ENCODE data around the gene PDZD8. TPM values are rescaled to one million over a fixed set of nuclear protein-coding genes. Genes with fewer than 3 reads are reported as not detected.

Gene PDZD8
- total and polyA plus RNA-seq, 2 donors (not counting 3 experiments of a cell fraction or from before 2014, with no cell fraction given), result 5.9 to 22.6 TPM

DNA sequence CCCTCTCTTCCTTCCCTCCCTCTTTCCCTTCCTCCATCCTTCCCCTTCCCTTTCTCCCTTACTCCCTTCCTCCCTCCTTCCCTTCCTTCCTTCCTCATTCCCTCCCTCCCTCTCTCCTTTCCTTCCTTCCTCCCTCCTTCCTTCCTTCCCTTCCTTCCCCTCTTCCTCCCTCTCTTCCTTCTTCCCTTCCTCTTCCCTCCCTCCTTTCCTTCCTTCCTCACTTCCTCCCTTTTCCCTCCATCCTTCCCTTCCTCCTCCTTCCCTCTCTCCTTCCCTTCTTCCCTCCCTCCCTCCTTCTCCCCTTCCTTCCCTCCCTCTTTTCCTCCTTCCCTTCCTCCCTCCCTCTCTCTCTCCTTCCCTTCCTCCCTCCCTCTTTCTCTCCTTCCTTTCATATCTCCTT lies 147.0 kb downstream of the PDZD8 start:
- Histone ChIP-seq H4K20me1 (replicated peaks; ENCODE audit: control insufficient read depth, extremely low read depth, insufficient read depth, low read length) (no peaks in the 10 kb centered on the region), H3K27me3 (ENCODE audit: control insufficient read depth in 2 of 2, insufficient read depth in 2 of 2, low read length in 2 of 2) (no peaks in the 10 kb centered on the region), H3K79me2 (ENCODE audit: control insufficient read depth, insufficient read depth, low read length) (no peaks in the 10 kb centered on the region), H3K27ac (ENCODE audit: insufficient read depth, low read depth, low read length) (no peak overlapping the region), H3K4me3 (replicated peaks in 1 of 3; ENCODE audit: insufficient read depth in 1 of 3, low read depth in 1 of 3, low read length in 3 of 3) (no peak overlapping the region), H3K36me3 (ENCODE audit: control insufficient read depth in 2 of 2, extremely low read depth in 1 of 2, insufficient read depth in 2 of 2, low read length in 2 of 2) (no peaks in the 10 kb centered on the region), H3K4me2 (ENCODE audit: insufficient read depth, low read length) (no peak overlapping the region), H3K9ac (replicated peaks; ENCODE audit: extremely low read depth, insufficient read depth, low read length) (no peak overlapping the region), H3K9me1 (replicated peaks; ENCODE audit: control insufficient read depth, extremely low read depth, insufficient read depth, low read length) (no peaks in the 10 kb centered on the region), H3K9me3 (replicated peaks; ENCODE audit: control insufficient read depth, insufficient read depth, low read length) (no peaks in the 10 kb centered on the region), H2AFZ (ENCODE audit: low read depth, low read length) (no peak overlapping the region), H3K4me1 (ENCODE audit: control insufficient read depth, extremely low read depth, insufficient read depth, low read length) (no peaks in the 10 kb centered on the region)
- TF ChIP-seq FOS (IDR thresholded peaks at IDR 0.05; ENCODE audit: borderline replicate concordance, insufficient read depth, low read length) (no peak), GATA2 (IDR thresholded peaks at IDR 0.05; ENCODE audit: insufficient read depth, insufficient read length, low read depth, low read length) (no peak), POLR2A (IDR thresholded peaks at IDR 0.05; ENCODE audit: low read depth, low read length) (no peak), EZH2 (IDR thresholded peaks at IDR 0.05; ENCODE audit: borderline replicate concordance, low read depth, low read length, severe bottlenecking) (no peak), JUN (IDR thresholded peaks at IDR 0.05; ENCODE audit: borderline replicate concordance, insufficient read depth, insufficient read length, low read depth) (no peak), POLR2AphosphoS5 (IDR thresholded peaks at IDR 0.05; ENCODE audit: insufficient read depth, low read depth, low read length) (no peak), MYC (IDR thresholded peaks at IDR 0.05; ENCODE audit: low read depth, low read length) (no peak)
- TF ChIP-seq, protein P1, sequence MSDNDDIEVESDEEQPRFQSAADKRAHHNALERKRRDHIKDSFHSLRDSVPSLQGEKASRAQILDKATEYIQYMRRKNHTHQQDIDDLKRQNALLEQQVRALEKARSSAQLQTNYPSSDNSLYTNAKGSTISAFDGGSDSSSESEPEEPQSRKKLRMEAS (IDR thresholded peaks at IDR 0.05; ENCODE audit: insufficient read depth, insufficient read length), result no peak
- TF ChIP-seq, protein P2, sequence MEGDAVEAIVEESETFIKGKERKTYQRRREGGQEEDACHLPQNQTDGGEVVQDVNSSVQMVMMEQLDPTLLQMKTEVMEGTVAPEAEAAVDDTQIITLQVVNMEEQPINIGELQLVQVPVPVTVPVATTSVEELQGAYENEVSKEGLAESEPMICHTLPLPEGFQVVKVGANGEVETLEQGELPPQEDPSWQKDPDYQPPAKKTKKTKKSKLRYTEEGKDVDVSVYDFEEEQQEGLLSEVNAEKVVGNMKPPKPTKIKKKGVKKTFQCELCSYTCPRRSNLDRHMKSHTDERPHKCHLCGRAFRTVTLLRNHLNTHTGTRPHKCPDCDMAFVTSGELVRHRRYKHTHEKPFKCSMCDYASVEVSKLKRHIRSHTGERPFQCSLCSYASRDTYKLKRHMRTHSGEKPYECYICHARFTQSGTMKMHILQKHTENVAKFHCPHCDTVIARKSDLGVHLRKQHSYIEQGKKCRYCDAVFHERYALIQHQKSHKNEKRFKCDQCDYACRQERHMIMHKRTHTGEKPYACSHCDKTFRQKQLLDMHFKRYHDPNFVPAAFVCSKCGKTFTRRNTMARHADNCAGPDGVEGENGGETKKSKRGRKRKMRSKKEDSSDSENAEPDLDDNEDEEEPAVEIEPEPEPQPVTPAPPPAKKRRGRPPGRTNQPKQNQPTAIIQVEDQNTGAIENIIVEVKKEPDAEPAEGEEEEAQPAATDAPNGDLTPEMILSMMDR (IDR thresholded peaks at IDR 0.05; ENCODE audit: extremely low read depth in 1 of 2, insufficient read depth in 1 of 2, low read depth in 1 of 2, low read length in 2 of 2), result no peak
- DNase-seq (ENCODE audit: low read depth, low spot score) (no peak), FAIRE-seq (no peak)
- ChIA-PET CTCF (interaction anchor here (1.2 to 4.9 kb wide), 2 partner anchors 11 to 92 kb away, joined by 6 to 38 read pairs; no protein-coding TSS in a partner anchor), POLR2A (no interaction called here)
- no TSS peak for BruUV-seq (replicated peaks)
- dilution Hi-C loops (cut with MboI; ENCODE audit: extremely low pct_ligation_motif_present, low sequenced_read_pairs), result no loop called here
- intact Hi-C loops (cut with micrococcal nuclease), result no loop called here

Other genes with a start within 250 kb of the PDZD8 start
- gene VAX1, start 237.2 kb downstream of the PDZD8 start, total RNA-seq, result not detected in 2 replicates
- not detected in 2 replicates for gene VAX1, start 237.2 kb downstream of the PDZD8 start, polyA plus RNA-seq
- not detected in 2 replicates for gene KCNK18, start 178.0 kb downstream of the PDZD8 start, total RNA-seq
- gene KCNK18, start 178.0 kb downstream of the PDZD8 start, polyA plus RNA-seq, result not detected in 2 replicates
- not detected in 2 replicates for gene SLC18A2, start 134.3 kb downstream of the PDZD8 start, total RNA-seq
- not detected in 2 replicates for gene SLC18A2, start 134.3 kb downstream of the PDZD8 start, polyA plus RNA-seq
- gene EMX2, start 167.3 kb upstream of the PDZD8 start, total RNA-seq, result not detected in 2 replicates
- gene EMX2, start 167.3 kb upstream of the PDZD8 start, polyA plus RNA-seq, result not detected in 2 replicates